ENCODE data around the gene RPS4Y1. TPM values are rescaled to one million over a fixed set of nuclear protein-coding genes. Genes with fewer than 3 reads are reported as not detected.
A peak's percentile ranks its signal among the peaks of the same experiment; 100 is the strongest.
"Not testable (repeated sequence)": the region's sequence is repeated elsewhere in the genome, so short reads cannot be mapped to it uniquely, and the experiment has no call there.

The RPS4Y1 gene
- total RNA-seq, 8 experiments from 2014 or later = 263 to 473 (median 336) TPM; not detected in 2

- Histone ChIP-seq H3K4me1 (replicated peaks in 1 of 2) (no peaks in the 10 kb centered on the region), H3K27ac (no peak overlapping the region), H3K4me3 (no peak overlapping the region)
- 100% methylated on average over 2 of the region's 6 CpGs; no CpG with 5 or more reads in 8 of the 10 experiments for WGBS, 10 experiments
- in situ Hi-C loops (cut with MboI; ENCODE audit: low pct_unique_long_range_greater_than_20kb in 2 of 9, low sequenced_read_pairs in 9 of 9, unreplicated experiment in 9 of 9) = no loop called here
- ATAC-seq (replicated peaks in 6 of 8) = no peak
Measured at GRCh38 chrY:2854145-2854774, 12.9 kb downstream of the RPS4Y1 start.

DNA sequence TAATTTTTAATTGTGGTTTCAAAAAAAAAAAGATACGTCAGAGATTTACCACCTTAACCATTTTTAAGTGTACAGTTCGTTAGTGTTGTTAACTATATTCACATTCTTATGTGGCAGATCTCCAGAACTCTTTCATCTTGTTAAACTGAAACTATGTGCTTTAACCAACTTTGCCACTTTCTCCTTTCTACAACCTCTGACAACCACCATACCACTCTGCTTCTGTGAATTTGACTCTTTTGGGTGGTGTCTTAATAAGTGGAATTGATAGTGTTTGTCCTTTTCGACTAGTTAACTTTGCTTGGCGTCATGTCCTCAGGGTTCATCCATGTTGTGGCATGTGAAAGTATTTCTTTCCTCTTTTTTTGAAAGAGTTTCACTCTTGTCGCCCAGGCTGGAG is 15.7 kb downstream of the RPS4Y1 start:
- Histone ChIP-seq H3K27ac (no peak overlapping the region), H3K4me1 (replicated peaks in 1 of 2) (no peaks in the 10 kb centered on the region), H3K4me3 (no peak overlapping the region)
- in situ Hi-C loops (cut with MboI; ENCODE audit: low pct_unique_long_range_greater_than_20kb in 2 of 9, low sequenced_read_pairs in 9 of 9, unreplicated experiment in 9 of 9) = no loop called here
- no peak for ATAC-seq (replicated peaks in 6 of 8)
- WGBS, 10 experiments = 0 to 100% (median 75%) methylated on average over 1 to 4 of the region's 5 CpGs; no CpG with 5 or more reads in 5 of the 10 experiments

DNA sequence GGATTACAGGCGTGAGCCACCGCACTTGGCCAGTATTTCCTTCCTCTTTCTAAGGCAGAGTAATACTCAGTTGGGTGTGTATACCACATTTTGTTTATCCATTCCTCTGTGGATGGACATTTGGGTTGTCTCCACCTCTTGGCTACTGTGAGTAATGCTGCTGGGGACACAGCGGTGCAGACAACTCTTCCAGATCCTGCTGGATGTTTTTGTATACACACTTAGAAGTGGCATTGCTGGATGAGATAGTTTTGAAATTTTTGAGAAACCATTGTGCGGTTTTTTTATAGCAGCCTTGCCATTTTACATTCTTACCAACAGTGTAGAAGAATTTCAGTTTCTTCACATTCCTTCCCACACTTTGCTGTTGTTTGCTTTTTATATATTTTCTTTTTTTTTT is 16.3 kb downstream of the RPS4Y1 start:
- Histone ChIP-seq H3K27ac (no peak overlapping the region), H3K4me1 (replicated peaks in 1 of 2) (no peaks in the 10 kb centered on the region), H3K4me3 (no peak overlapping the region)
- peak in 3 of 8 experiments; percentile 71 to 82 (median 72) for ATAC-seq (replicated peaks in 6 of 8)
- in situ Hi-C loops (cut with MboI; ENCODE audit: low pct_unique_long_range_greater_than_20kb in 2 of 9, low sequenced_read_pairs in 9 of 9, unreplicated experiment in 9 of 9) = no loop called here
- WGBS, 10 experiments = 80 to 100% (median 100%) methylated on average over 1 of the region's 4 CpGs; no CpG with 5 or more reads in 6 of the 10 experiments

DNA sequence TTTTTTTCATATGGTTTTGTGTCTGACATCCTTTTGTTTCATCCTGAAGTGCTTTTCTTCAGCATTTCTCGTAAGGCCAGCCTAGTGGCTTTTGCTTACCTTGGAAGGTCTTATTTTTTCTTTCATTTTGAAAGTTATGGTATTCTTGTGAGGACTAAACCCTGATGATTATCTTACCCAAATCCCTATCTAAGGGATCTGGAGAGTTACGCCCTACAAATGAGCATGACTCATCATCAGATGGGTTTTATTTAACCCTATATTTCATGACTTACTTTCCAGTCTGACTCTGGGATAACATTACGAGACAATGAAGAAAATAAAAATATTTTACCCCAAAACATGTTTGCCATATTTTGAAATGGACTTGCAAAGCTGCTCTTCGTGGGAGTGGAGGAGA is 18.4 kb downstream of the RPS4Y1 start:
- H3K27ac ChIP-seq = no peak overlapping the region
- in situ Hi-C loops (cut with MboI; ENCODE audit: low pct_unique_long_range_greater_than_20kb in 2 of 9, low sequenced_read_pairs in 9 of 9, unreplicated experiment in 9 of 9) = no loop called here
- no peak overlapping the region for H3K4me3 ChIP-seq
- 0 to 100% (median 63%) methylated on average over 1 to 2 of the region's 4 CpGs; no CpG with 5 or more reads in 4 of the 10 experiments for WGBS, 10 experiments
- H3K4me1 ChIP-seq (replicated peaks in 1 of 2) = no peaks in the 10 kb centered on the region
- ATAC-seq (replicated peaks in 6 of 8) = peak in 2 of 8 experiments; percentile 14 to 45

GRCh38 chrY:2860511-2860910 is 19.1 kb downstream of the RPS4Y1 start:
- no peak overlapping the region for H3K27ac ChIP-seq
- in situ Hi-C loops (cut with MboI; ENCODE audit: low pct_unique_long_range_greater_than_20kb in 2 of 9, low sequenced_read_pairs in 9 of 9, unreplicated experiment in 9 of 9) = no loop called here
- no CpG with 5 or more reads among the region's 2 CpGs for WGBS, 10 experiments
- H3K4me3 ChIP-seq = no peak overlapping the region
- H3K4me1 ChIP-seq (replicated peaks in 1 of 2) = no peaks in the 10 kb centered on the region
- ATAC-seq (replicated peaks in 6 of 8) = peak in 2 of 8 experiments; percentile 46 to 56

GRCh38 chrY:2866581-2866980 is 25.2 kb downstream of the RPS4Y1 start:
- 83 to 100% methylated on average over 1 to 2 of the region's 2 CpGs; no CpG with 5 or more reads in 8 of the 10 experiments for WGBS, 10 experiments
- in situ Hi-C loops (cut with MboI; ENCODE audit: low pct_unique_long_range_greater_than_20kb in 2 of 9, low sequenced_read_pairs in 9 of 9, unreplicated experiment in 9 of 9) = no loop called here
- no peak for ATAC-seq (replicated peaks in 6 of 8)
- Histone ChIP-seq H3K27ac (no peak overlapping the region), H3K4me1 (replicated peaks in 1 of 2) (no peaks in the 10 kb centered on the region), H3K4me3 (no peak overlapping the region)

DNA sequence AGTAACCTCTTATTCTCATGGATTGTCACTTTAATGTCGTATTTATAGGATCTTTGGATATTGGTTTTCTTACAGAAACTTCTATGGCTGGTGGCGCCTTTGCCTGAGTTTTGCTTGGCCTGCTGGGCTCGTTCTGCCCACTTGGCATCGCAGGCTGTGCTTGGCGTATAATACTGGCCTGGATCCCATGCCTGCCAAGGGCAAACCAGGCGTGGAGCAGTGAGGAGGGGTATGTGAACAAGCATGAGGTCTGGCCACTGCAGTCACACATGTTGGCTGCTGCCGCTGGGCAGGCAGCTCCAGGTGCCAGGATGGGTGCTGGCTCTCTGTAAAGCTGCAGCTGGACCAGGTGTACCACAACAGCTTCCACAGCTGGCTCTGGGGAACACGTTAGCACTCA is 26.1 kb downstream of the RPS4Y1 start:
- no peak overlapping the region for H3K27ac ChIP-seq
- no peaks in the 10 kb centered on the region for H3K4me1 ChIP-seq (replicated peaks in 1 of 2)
- ATAC-seq (replicated peaks in 6 of 8) = no peak
- H3K4me3 ChIP-seq = no peak overlapping the region
- in situ Hi-C loops (cut with MboI; ENCODE audit: low pct_unique_long_range_greater_than_20kb in 2 of 9, low sequenced_read_pairs in 9 of 9, unreplicated experiment in 9 of 9) = no loop called here
- WGBS, 10 experiments = 100% methylated on average over 1 of the region's 8 CpGs; no CpG with 5 or more reads in 9 of the 10 experiments

- Histone ChIP-seq H3K4me3 (no peak overlapping the region), H3K4me1 (replicated peaks in 1 of 2) (no peaks in the 10 kb centered on the region), H3K27ac (no peak overlapping the region)
- WGBS, 10 experiments = no CpG with 5 or more reads among the region's 8 CpGs
- in situ Hi-C loops (cut with MboI; ENCODE audit: low pct_unique_long_range_greater_than_20kb in 2 of 9, low sequenced_read_pairs in 9 of 9, unreplicated experiment in 9 of 9) = no loop called here
- peak in 1 of 8 experiments; percentile 13 for ATAC-seq (replicated peaks in 6 of 8)
Measured at GRCh38 chrY:2868035-2868607, 26.7 kb downstream of the RPS4Y1 start.

DNA sequence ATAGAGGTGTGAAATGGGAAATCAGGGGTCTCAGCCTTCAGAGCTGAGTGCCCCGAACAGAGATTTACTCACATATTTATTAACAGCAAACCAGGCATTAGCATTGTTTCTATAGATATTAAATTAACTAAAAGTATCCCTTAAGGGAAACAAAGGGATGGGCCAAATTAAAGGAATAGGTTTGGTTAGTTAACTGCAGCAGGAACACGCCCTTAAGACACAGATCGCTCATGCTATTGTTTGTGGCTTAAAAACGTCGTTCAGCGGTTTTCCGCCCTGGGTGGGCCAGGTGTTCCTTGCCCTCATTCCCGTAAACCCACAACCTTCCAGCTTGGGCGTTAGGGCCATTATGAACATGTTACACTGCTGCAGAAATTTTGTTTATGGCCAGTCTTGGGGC is 30.8 kb downstream of the RPS4Y1 start:
- H3K4me1 ChIP-seq (replicated peaks in 1 of 2); ATAC-seq (replicated peaks in 6 of 8); H3K4me3 ChIP-seq; H3K27ac ChIP-seq; in situ Hi-C loops (cut with MboI; ENCODE audit: low pct_unique_long_range_greater_than_20kb in 2 of 9, low sequenced_read_pairs in 9 of 9, unreplicated experiment in 9 of 9): not testable (repeated sequence)
- 97% methylated on average over 6 of the region's 9 CpGs; no CpG with 5 or more reads in 9 of the 10 experiments for WGBS, 10 experiments

- WGBS, 10 experiments = 0 to 83% (median 60%) methylated on average over 1 of the region's 1 CpG; no CpG with 5 or more reads in 4 of the 10 experiments
- in situ Hi-C loops (cut with MboI; ENCODE audit: low pct_unique_long_range_greater_than_20kb in 2 of 9, low sequenced_read_pairs in 9 of 9, unreplicated experiment in 9 of 9) = no loop called here
- ATAC-seq (replicated peaks in 6 of 8) = peak in 1 of 8 experiments; percentile 27
- no peak overlapping the region for H3K4me3 ChIP-seq
- H3K4me1 ChIP-seq (replicated peaks in 1 of 2) = no peaks in the 10 kb centered on the region
- H3K27ac ChIP-seq = no peak overlapping the region
Measured at GRCh38 chrY:2874211-2874610, 32.8 kb downstream of the RPS4Y1 start.

- no peak for ATAC-seq (replicated peaks in 6 of 8)
- no peak overlapping the region for H3K27ac ChIP-seq
- H3K4me3 ChIP-seq = no peak overlapping the region
- WGBS, 10 experiments = 20 to 100% methylated on average over 1 of the region's 1 CpG; no CpG with 5 or more reads in 8 of the 10 experiments
- peaks cover 2% of the 10 kb centered on the region in 2 donors for H3K4me1 ChIP-seq (replicated peaks in 1 of 2)
- in situ Hi-C loops (cut with MboI; ENCODE audit: low pct_unique_long_range_greater_than_20kb in 2 of 9, low sequenced_read_pairs in 9 of 9, unreplicated experiment in 9 of 9) = no loop called here
Measured at GRCh38 chrY:2883561-2883960, 42.2 kb downstream of the RPS4Y1 start.

GRCh38 chrY:2885880-2886279 is 44.5 kb downstream of the RPS4Y1 start:
- 0 to 88% (median 14%) methylated on average over 1 to 2 of the region's 3 CpGs; no CpG with 5 or more reads in 7 of the 10 experiments for WGBS, 10 experiments
- H3K4me3 ChIP-seq = no peak overlapping the region
- peak in 4 of 8 experiments; percentile 16 to 85 (median 64) for ATAC-seq (replicated peaks in 6 of 8)
- no peak overlapping the region for H3K27ac ChIP-seq
- in situ Hi-C loops (cut with MboI; ENCODE audit: low pct_unique_long_range_greater_than_20kb in 2 of 9, low sequenced_read_pairs in 9 of 9, unreplicated experiment in 9 of 9) = no loop called here
- peaks cover 2% of the 10 kb centered on the region in 2 donors for H3K4me1 ChIP-seq (replicated peaks in 1 of 2)

DNA sequence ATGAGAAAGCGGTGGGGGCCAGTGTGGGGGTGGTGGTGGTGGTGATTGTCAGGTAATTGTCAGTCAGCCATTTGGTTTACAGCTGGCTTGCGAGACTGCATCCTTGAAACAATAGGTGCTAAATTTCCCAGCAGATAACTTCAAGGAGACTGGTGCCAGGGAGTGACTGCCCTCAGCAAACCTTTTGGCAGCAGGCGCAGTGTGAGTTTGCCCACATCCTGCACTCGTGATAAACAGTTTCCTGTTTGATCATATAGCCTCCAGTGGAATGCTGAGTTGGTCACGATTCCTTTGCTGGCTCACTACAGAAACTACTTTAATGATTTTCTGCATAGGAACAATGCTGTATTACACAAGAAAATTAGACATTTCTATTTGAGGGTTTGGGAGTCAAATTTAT is 46.0 kb downstream of the RPS4Y1 start:
- no peak overlapping the region for H3K27ac ChIP-seq
- ATAC-seq (replicated peaks in 6 of 8) = no peak
- peaks cover 2% of the 10 kb centered on the region in 2 donors for H3K4me1 ChIP-seq (replicated peaks in 1 of 2)
- no peak overlapping the region for H3K4me3 ChIP-seq
- in situ Hi-C loops (cut with MboI; ENCODE audit: low pct_unique_long_range_greater_than_20kb in 2 of 9, low sequenced_read_pairs in 9 of 9, unreplicated experiment in 9 of 9) = no loop called here
- 60 to 100% (median 100%) methylated on average over 1 of the region's 5 CpGs; no CpG with 5 or more reads in 6 of the 10 experiments for WGBS, 10 experiments

DNA sequence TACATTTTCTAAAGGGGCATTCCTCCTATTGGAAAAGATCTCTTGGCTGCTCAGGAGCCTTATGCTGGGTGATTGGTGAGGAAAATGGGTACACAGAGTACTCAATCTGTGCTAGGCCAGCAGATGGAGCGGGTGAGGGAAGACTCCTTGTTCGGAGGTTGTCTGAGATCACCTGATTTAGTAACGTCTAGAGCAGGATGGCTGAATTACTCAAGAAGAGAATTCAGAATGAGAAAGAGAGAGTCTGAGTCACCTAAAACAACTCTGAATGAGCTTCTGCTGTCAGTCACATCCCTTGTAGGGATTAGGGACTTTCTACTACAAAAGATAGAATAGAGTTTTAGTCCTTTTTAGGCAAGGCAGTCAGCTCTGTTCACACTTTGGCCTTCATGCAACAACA is 46.6 kb downstream of the RPS4Y1 start:
- peaks cover 2% of the 10 kb centered on the region in 2 donors for H3K4me1 ChIP-seq (replicated peaks in 1 of 2)
- H3K27ac ChIP-seq = no peak overlapping the region
- H3K4me3 ChIP-seq = no peak overlapping the region
- in situ Hi-C loops (cut with MboI; ENCODE audit: low pct_unique_long_range_greater_than_20kb in 2 of 9, low sequenced_read_pairs in 9 of 9, unreplicated experiment in 9 of 9) = no loop called here
- peak in 2 of 8 experiments; percentile 33 to 54 for ATAC-seq (replicated peaks in 6 of 8)
- WGBS, 10 experiments = 20% methylated on average over 1 of the region's 3 CpGs; no CpG with 5 or more reads in 9 of the 10 experiments
